GM06990 (cell line): ENCODE results near the gene OPHN1.

ENCODE experiments used
- DNase-seq: peaks from one replicate; pipeline ENCODE4 v3.0.0-alpha.2; 2011; ENCODE audit not compliant: insufficient read length; ENCODE audit errors: extremely low read depth
- H3K27me3 ChIP-seq: replicated peaks from 2 replicates; pipeline ENCODE4 v1.6.0; 2011; ENCODE audit warnings: low read length; ENCODE audit not compliant: control insufficient read depth, insufficient read depth
- H3K36me3 ChIP-seq: 2 replicates; pipeline ENCODE4 v1.5.1; 2011; ENCODE audit warnings: low read length; ENCODE audit not compliant: control insufficient read depth, insufficient read depth
- H3K4me3 ChIP-seq: replicated peaks from 2 replicates; pipeline ENCODE4 v1.5.1; 2011; ENCODE audit warnings: low read depth, mild to moderate bottlenecking, control low read depth, low read length
- TF ChIP-seq, protein P1 (sequence below): IDR thresholded peaks from 2 replicates; pipeline ENCODE4 v1.5.1; 2011; ENCODE audit warnings: low read length, control low read depth, mild to moderate bottlenecking, inconsistent platforms; ENCODE audit not compliant: insufficient read depth, poor library complexity, severe bottlenecking

OPHN1 gene

DNA sequence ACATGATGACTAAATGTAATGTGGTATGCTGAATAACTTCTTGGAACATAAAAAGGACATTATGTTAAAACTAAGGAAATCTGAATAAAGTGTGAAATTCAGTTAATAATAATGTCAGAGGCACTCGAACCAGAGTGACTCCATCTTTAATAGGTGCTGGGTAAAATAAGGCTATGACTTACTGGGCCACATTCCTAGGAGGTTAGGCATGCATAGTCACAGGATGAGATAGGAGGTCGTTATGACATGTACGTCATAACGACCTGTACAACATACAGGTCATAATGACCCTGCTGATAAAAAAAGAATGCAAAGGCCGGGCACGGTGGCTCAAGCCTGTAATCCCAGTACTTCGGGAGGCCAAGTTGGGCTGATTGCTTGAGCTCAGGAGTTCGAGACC is 28.9 kb upstream of the OPHN1 start:
- Histone ChIP-seq H3K36me3 (no peaks in the 10 kb centered on the region), H3K4me3 (no peak overlapping the region), H3K27me3 (no peaks in the 10 kb centered on the region)
- DNase-seq, result no peak
- TF ChIP-seq, protein P1, sequence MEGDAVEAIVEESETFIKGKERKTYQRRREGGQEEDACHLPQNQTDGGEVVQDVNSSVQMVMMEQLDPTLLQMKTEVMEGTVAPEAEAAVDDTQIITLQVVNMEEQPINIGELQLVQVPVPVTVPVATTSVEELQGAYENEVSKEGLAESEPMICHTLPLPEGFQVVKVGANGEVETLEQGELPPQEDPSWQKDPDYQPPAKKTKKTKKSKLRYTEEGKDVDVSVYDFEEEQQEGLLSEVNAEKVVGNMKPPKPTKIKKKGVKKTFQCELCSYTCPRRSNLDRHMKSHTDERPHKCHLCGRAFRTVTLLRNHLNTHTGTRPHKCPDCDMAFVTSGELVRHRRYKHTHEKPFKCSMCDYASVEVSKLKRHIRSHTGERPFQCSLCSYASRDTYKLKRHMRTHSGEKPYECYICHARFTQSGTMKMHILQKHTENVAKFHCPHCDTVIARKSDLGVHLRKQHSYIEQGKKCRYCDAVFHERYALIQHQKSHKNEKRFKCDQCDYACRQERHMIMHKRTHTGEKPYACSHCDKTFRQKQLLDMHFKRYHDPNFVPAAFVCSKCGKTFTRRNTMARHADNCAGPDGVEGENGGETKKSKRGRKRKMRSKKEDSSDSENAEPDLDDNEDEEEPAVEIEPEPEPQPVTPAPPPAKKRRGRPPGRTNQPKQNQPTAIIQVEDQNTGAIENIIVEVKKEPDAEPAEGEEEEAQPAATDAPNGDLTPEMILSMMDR, result no peak

DNA sequence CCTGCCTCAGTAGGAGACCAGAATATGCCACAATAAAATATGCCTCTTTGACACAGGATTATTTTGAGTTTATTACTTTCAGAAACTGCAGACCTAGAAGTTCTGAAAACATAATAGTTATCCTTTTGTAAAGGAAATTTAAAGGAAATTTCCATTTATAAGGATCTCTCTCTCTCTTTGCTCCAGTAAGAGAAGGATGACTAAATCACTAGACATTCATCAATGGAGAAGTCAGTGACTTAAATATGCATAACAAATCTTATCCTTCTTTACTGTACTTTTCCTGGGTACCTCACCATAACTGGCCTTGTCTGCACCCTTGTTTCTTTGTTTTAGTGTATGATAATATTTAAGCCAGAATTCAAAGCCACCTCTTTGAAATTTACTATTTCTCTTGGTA is 28.3 kb upstream of the OPHN1 start:
- Histone ChIP-seq H3K36me3 (no peaks in the 10 kb centered on the region), H3K27me3 (no peaks in the 10 kb centered on the region), H3K4me3 (no peak overlapping the region)
- TF ChIP-seq, protein P1, result no peak
- no peak for DNase-seq

DNA sequence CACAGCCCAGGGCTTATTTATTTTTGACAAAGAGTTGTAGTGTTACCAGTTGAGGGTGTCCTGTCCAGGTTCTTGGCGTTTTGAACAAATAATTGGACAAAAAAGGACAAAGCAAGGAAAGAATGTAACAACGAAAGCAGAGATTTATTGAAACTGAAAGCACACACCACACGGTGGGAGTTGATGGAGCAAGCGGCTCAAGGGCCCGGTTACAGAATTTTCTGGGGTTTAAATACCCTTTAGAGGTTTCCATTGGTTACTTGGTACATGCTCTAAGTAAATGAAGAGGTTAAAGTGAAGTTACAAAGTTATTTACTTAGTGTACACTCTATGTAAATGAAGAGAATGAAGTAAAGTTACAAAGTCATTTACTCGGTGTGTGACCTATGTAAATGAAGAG is 27.8 kb upstream of the OPHN1 start:
- TF ChIP-seq, protein P1, result no peak
- no peaks in the 10 kb centered on the region for H3K27me3 ChIP-seq
- no peak overlapping the region for H3K4me3 ChIP-seq
- H3K36me3 ChIP-seq, result no peaks in the 10 kb centered on the region
- no peak for DNase-seq

DNA sequence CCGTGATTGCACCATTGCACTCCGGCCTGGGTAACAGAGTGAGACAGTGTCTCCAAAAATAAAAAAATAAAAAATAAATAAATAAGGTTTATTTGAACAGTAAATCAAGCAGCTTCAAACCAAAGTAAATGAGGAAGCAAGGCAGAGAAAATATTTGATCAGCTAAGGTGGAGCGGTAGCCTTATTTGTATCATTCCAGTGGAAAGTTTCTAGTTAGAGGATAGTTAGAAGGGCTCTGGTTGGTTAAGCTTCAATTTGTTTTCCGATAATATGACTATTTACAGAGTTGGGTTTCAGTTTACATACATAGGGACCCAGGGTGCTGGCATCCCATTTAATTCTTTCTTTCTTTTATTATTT is 21.8 kb upstream of the OPHN1 start:
- no peak for DNase-seq
- no peaks in the 10 kb centered on the region for H3K27me3 ChIP-seq
- H3K4me3 ChIP-seq, result no peak overlapping the region
- H3K36me3 ChIP-seq, result no peaks in the 10 kb centered on the region
- TF ChIP-seq, protein P1, result no peak

DNA sequence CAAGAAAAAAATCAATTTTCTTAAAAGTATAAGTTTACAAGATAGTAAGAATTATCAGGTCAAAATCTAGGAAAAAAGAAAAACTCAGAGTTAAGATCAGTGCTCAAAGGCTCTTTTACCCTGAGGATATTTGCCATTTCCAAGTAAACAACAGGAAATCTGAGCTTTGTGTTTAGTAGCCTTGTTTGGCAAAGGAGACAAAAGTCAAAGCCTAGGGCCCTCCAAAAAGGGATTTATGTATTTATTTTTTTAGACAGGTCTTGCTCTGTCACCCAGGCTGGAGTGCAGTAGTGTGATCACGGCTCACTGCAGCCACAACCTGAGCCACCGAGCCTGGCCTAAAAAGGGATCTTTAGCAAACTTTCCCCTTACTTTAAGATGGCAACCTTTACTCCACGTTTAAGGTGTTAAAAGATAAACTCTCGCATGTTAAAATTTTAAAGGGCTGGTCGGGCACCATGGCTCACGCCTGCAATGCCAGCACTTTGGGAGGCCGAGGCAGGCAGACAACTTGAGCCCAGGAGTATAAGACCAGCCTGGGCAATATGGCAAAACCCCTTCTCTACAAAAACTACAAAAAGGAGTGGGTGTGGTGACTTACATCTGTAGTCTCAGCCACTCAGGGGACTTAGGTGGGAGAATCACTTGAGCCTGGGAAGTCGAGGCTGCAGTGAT is 21.3 kb upstream of the OPHN1 start:
- no peaks in the 10 kb centered on the region for H3K36me3 ChIP-seq
- no peaks in the 10 kb centered on the region for H3K27me3 ChIP-seq
- TF ChIP-seq, protein P1, result no peak
- no peak overlapping the region for H3K4me3 ChIP-seq
- no peak for DNase-seq

DNA sequence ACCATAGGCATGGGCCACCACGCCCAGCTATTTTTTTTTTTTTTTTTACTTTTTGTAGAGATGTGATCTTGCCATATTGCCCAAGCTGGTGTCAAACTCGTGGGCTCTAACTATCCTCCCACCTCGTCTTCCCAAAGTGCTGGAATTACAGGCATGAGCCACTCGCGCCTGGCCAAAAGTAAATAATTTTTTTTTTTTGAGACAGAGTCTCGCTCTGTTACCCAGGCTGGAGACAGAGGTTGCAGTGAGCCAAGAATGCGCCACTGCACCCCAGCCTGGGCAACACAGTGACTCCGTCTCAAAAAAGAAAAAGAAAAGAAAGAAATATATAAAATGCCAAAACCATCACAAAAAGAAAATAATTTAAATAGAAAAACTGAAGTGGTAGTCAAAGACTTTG is 18.4 kb upstream of the OPHN1 start:
- Histone ChIP-seq H3K4me3 (no peak overlapping the region), H3K36me3 (no peaks in the 10 kb centered on the region), H3K27me3 (no peaks in the 10 kb centered on the region)
- TF ChIP-seq, protein P1, result no peak
- no peak for DNase-seq
